Subcutaneous abdominal adipose tissue (tissue), 5 donors: Measurements from ENCODE around the gene SHISAL2A.

ENCODE experiments used
- H3K27ac ChIP-seq: one replicate; pipeline ENCODE4 v1.7.0; 2013; ENCODE audit warnings: low read depth, mild to moderate bottlenecking, inconsistent platforms, low read length, moderate library complexity
- H3K27me3 ChIP-seq, 5 donors: one replicate each; pipeline ENCODE4 v1.7.0; 2013; ENCODE audit warnings: low read length in 5 of 5, inconsistent platforms in 1 of 5; ENCODE audit not compliant: control insufficient read depth in 5 of 5, insufficient read depth in 4 of 5
- H3K36me3 ChIP-seq, 5 donors: one replicate each; pipeline ENCODE4 v1.7.0; 2013; ENCODE audit warnings: low read length in 5 of 5; ENCODE audit not compliant: control insufficient read depth in 5 of 5, insufficient read depth in 5 of 5
- H3K4me1 ChIP-seq, 5 donors: one replicate each; pipeline ENCODE4 v1.7.0; 2013; ENCODE audit warnings: low read length in 5 of 5, mild to moderate bottlenecking in 3 of 5, moderate library complexity in 1 of 5; ENCODE audit not compliant: control insufficient read depth in 5 of 5, insufficient read depth in 5 of 5
- H3K4me3 ChIP-seq, 5 donors: one replicate each; pipeline ENCODE4 v1.7.0; 2013; ENCODE audit warnings: low read length in 5 of 5, low read depth in 1 of 5
- H3K9ac ChIP-seq, 5 donors: one replicate each; pipeline ENCODE4 v1.7.0; 2013; ENCODE audit warnings: low read length in 5 of 5, mild to moderate bottlenecking in 4 of 5, moderate library complexity in 3 of 5
- H3K9me3 ChIP-seq, 5 donors: one replicate each; pipeline ENCODE4 v1.7.0; 2013; ENCODE audit warnings: low read length in 5 of 5; ENCODE audit not compliant: control insufficient read depth in 5 of 5
- donor health status: healthy.
- donor health status: healthy.
- donor health status: healthy.
- donor health status: healthy.
- donor health status: healthy.

SHISAL2A gene

GRCh38 chr1:52635321-52636089 is 2.5 kb downstream of the SHISAL2A start:
- Histone ChIP-seq H3K27me3 (peaks cover 19 to 29% (median 21%) of the 10 kb centered on the region in 5 donors), H3K9ac (no peak overlapping the region), H3K4me3 (no peak overlapping the region), H3K36me3 (no peaks in the 10 kb centered on the region), H3K27ac (no peak overlapping the region), H3K4me1 (peaks cover 0 to 24% (median 12%) of the 10 kb centered on the region in 5 donors), H3K9me3 (peaks cover 0 to 4% (median 0%) of the 10 kb centered on the region in 5 donors)

GRCh38 chr1:52636721-52637695 is 4.0 kb downstream of the SHISAL2A start:
- peaks cover 12 to 24% (median 19%) of the 10 kb centered on the region in 5 donors for H3K27me3 ChIP-seq
- peaks cover 0 to 4% (median 0%) of the 10 kb centered on the region in 5 donors for H3K9me3 ChIP-seq
- no peak overlapping the region for H3K27ac ChIP-seq
- no peak overlapping the region for H3K4me3 ChIP-seq
- H3K36me3 ChIP-seq: no peaks in the 10 kb centered on the region
- H3K4me1 ChIP-seq: peaks cover 0 to 24% (median 12%) of the 10 kb centered on the region in 5 donors
- H3K9ac ChIP-seq: no peak overlapping the region

- Histone ChIP-seq H3K4me1 (peaks cover 0 to 17% (median 6%) of the 10 kb centered on the region in 5 donors), H3K4me3 (no peak overlapping the region), H3K36me3 (no peaks in the 10 kb centered on the region), H3K9ac (no peak overlapping the region), H3K27ac (no peak overlapping the region), H3K27me3 (peaks cover 8 to 15% (median 13%) of the 10 kb centered on the region in 5 donors), H3K9me3 (peaks cover 0 to 4% (median 0%) of the 10 kb centered on the region in 5 donors)
Measured at GRCh38 chr1:52637946-52638345, 5.0 kb downstream of the SHISAL2A start.

GRCh38 chr1:52640697-52641096 is 7.7 kb downstream of the SHISAL2A start:
- Histone ChIP-seq H3K9me3 (no peaks in the 10 kb centered on the region), H3K36me3 (no peaks in the 10 kb centered on the region), H3K27ac (no peak overlapping the region), H3K27me3 (no peaks in the 10 kb centered on the region), H3K4me1 (peaks cover 0 to 11% (median 0%) of the 10 kb centered on the region in 5 donors), H3K4me3 (no peak overlapping the region), H3K9ac (no peak overlapping the region)

- Histone ChIP-seq H3K9me3 (no peaks in the 10 kb centered on the region), H3K9ac (no peak overlapping the region), H3K4me3 (no peak overlapping the region), H3K27me3 (no peaks in the 10 kb centered on the region), H3K27ac (no peak overlapping the region), H3K36me3 (no peaks in the 10 kb centered on the region), H3K4me1 (peaks cover 0 to 11% (median 0%) of the 10 kb centered on the region in 5 donors)
Measured at GRCh38 chr1:52641307-52641706, 8.3 kb downstream of the SHISAL2A start.

- Histone ChIP-seq H3K9me3 (no peaks in the 10 kb centered on the region), H3K4me1 (no peaks in the 10 kb centered on the region), H3K4me3 (no peak overlapping the region), H3K36me3 (no peaks in the 10 kb centered on the region), H3K27ac (no peak overlapping the region), H3K27me3 (no peaks in the 10 kb centered on the region), H3K9ac (no peak overlapping the region)
Measured at GRCh38 chr1:52645261-52645660, 12.3 kb downstream of the SHISAL2A start.

- no peaks in the 10 kb centered on the region for H3K27me3 ChIP-seq
- H3K9me3 ChIP-seq: no peaks in the 10 kb centered on the region
- no peak overlapping the region for H3K27ac ChIP-seq
- no peak overlapping the region for H3K4me3 ChIP-seq
- no peak overlapping the region for H3K9ac ChIP-seq
- H3K36me3 ChIP-seq: no peaks in the 10 kb centered on the region
- H3K4me1 ChIP-seq: no peaks in the 10 kb centered on the region
Measured at GRCh38 chr1:52651904-52652303, 18.9 kb downstream of the SHISAL2A start.

GRCh38 chr1:52653207-52653849 is 20.4 kb downstream of the SHISAL2A start:
- H3K4me1 ChIP-seq: no peaks in the 10 kb centered on the region
- no peaks in the 10 kb centered on the region for H3K9me3 ChIP-seq
- H3K27ac ChIP-seq: no peak overlapping the region
- no peaks in the 10 kb centered on the region for H3K27me3 ChIP-seq
- no peak overlapping the region for H3K4me3 ChIP-seq
- H3K9ac ChIP-seq: no peak overlapping the region
- no peaks in the 10 kb centered on the region for H3K36me3 ChIP-seq

- H3K4me3 ChIP-seq: no peak overlapping the region
- no peaks in the 10 kb centered on the region for H3K9me3 ChIP-seq
- no peak overlapping the region for H3K27ac ChIP-seq
- no peaks in the 10 kb centered on the region for H3K27me3 ChIP-seq
- H3K9ac ChIP-seq: no peak overlapping the region
- no peaks in the 10 kb centered on the region for H3K36me3 ChIP-seq
- no peaks in the 10 kb centered on the region for H3K4me1 ChIP-seq
Measured at GRCh38 chr1:52654063-52654462, 21.1 kb downstream of the SHISAL2A start.
